SU-DHL-6 (cell line): ENCODE results near the gene CACNA2D1.

Experiments used
- CTCF ChIP-seq: fragments of 200-600 bp; sonication (generic); IDR thresholded peaks from one replicate; pipeline ENCODE4 v1.5.1; 2017; ENCODE audit warnings: antibody characterized with exemption, mild to moderate bottlenecking, low read length, moderate library complexity; ENCODE audit not compliant: insufficient read depth, poor library complexity, severe bottlenecking
- EZH2phosphoT487 ChIP-seq: fragments of 200-600 bp; sonication (generic), shearing (Covaris generic); conservative IDR thresholded peaks from 2 replicates; pipeline ENCODE4 v1.6.1; 2018; ENCODE audit warnings: mild to moderate bottlenecking, antibody characterized with exemption, low read length, moderate library complexity, mixed read lengths

- no peak for TF ChIP-seq CTCF
- TF ChIP-seq EZH2phosphoT487 = no peak
Observed at GRCh38 chr7:82221152-82221674, 222.4 kb downstream of the CACNA2D1 start.
